Stimulated activated memory B cell treated with anti-CD40 and anti-IgM and Interleukin-4, amounts not matched to agents 10 μg/mL and 1 μg/mL and 100 μg/mL, for 72 hours (primary cell): ENCODE data around the gene PTGER2.

Experiments
- ATAC-seq: fragments of 150-1000 bp; cut with Tn5 transposase; 2 replicates; pipeline ENCODE4 v1.10.0; 2021
- H3K27ac Mint-ChIP-seq: one replicate; pipeline ENCODE4 v1.8.0; 2022; ENCODE audit warnings: mild to moderate bottlenecking, mixed read lengths
- H3K27me3 Mint-ChIP-seq: one replicate; pipeline ENCODE4 v1.8.0; 2022; ENCODE audit warnings: mixed read lengths
- H3K36me3 Mint-ChIP-seq: one replicate; pipeline ENCODE4 v1.8.0; 2022; ENCODE audit warnings: mixed read lengths
- H3K4me1 Mint-ChIP-seq: one replicate; pipeline ENCODE4 v1.8.0; 2022; ENCODE audit warnings: mixed read lengths
- H3K4me3 Mint-ChIP-seq: one replicate; pipeline ENCODE4 v1.8.0; 2022; ENCODE audit warnings: mild to moderate bottlenecking, moderate library complexity, mixed read lengths
- H3K9me3 Mint-ChIP-seq: one replicate; pipeline ENCODE4 v1.8.0; 2022; ENCODE audit warnings: mixed read lengths

Gene PTGER2

GRCh38 chr14:52346778-52347177 is 32.7 kb downstream of the PTGER2 start:
- no peak overlapping the region for H3K27ac Mint-ChIP-seq
- peaks cover 33% of the 10 kb centered on the region for H3K27me3 Mint-ChIP-seq
- no peak overlapping the region for H3K4me3 Mint-ChIP-seq
- H3K9me3 Mint-ChIP-seq, result no peaks in the 10 kb centered on the region
- no peaks in the 10 kb centered on the region for H3K4me1 Mint-ChIP-seq
- ATAC-seq, result no peak
- no peaks in the 10 kb centered on the region for H3K36me3 Mint-ChIP-seq

- no peak for ATAC-seq
- H3K36me3 Mint-ChIP-seq, result no peaks in the 10 kb centered on the region
- H3K4me3 Mint-ChIP-seq, result no peak overlapping the region
- H3K27me3 Mint-ChIP-seq, result peaks cover 48% of the 10 kb centered on the region
- H3K9me3 Mint-ChIP-seq, result no peaks in the 10 kb centered on the region
- peaks cover 9% of the 10 kb centered on the region for H3K4me1 Mint-ChIP-seq
- no peak overlapping the region for H3K27ac Mint-ChIP-seq
These were observed 34.2 kb downstream of the PTGER2 start for GRCh38 chr14:52348279-52348678.

GRCh38 chr14:52348776-52349175 is 34.7 kb downstream of the PTGER2 start:
- H3K27me3 Mint-ChIP-seq, result peaks cover 52% of the 10 kb centered on the region
- H3K27ac Mint-ChIP-seq, result no peak overlapping the region
- H3K4me1 Mint-ChIP-seq, result peaks cover 9% of the 10 kb centered on the region
- no peak overlapping the region for H3K4me3 Mint-ChIP-seq
- no peaks in the 10 kb centered on the region for H3K9me3 Mint-ChIP-seq
- ATAC-seq, result no peak
- no peaks in the 10 kb centered on the region for H3K36me3 Mint-ChIP-seq

GRCh38 chr14:52349731-52350130 is 35.6 kb downstream of the PTGER2 start:
- Mint-ChIP-seq H3K4me1 (peaks cover 9% of the 10 kb centered on the region), H3K4me3 (no peak overlapping the region), H3K27me3 (peaks cover 54% of the 10 kb centered on the region), H3K36me3 (no peaks in the 10 kb centered on the region), H3K27ac (no peak overlapping the region), H3K9me3 (no peaks in the 10 kb centered on the region)
- no peak for ATAC-seq

- Mint-ChIP-seq H3K27ac (no peak overlapping the region), H3K4me3 (no peak overlapping the region), H3K9me3 (no peaks in the 10 kb centered on the region), H3K36me3 (no peaks in the 10 kb centered on the region), H3K27me3 (peaks cover 54% of the 10 kb centered on the region), H3K4me1 (peaks cover 9% of the 10 kb centered on the region)
- no peak for ATAC-seq
These were observed 36.3 kb downstream of the PTGER2 start for GRCh38 chr14:52350445-52350844.

- no peaks in the 10 kb centered on the region for H3K9me3 Mint-ChIP-seq
- no peak overlapping the region for H3K27ac Mint-ChIP-seq
- H3K4me1 Mint-ChIP-seq, result peaks cover 9% of the 10 kb centered on the region
- H3K4me3 Mint-ChIP-seq, result no peak overlapping the region
- H3K27me3 Mint-ChIP-seq, result peaks cover 57% of the 10 kb centered on the region
- H3K36me3 Mint-ChIP-seq, result no peaks in the 10 kb centered on the region
- peak; percentile 61 for ATAC-seq
These were observed 37.3 kb downstream of the PTGER2 start for GRCh38 chr14:52351233-52352060.

- Mint-ChIP-seq H3K27ac (no peak overlapping the region), H3K27me3 (peaks cover 53% of the 10 kb centered on the region), H3K36me3 (no peaks in the 10 kb centered on the region), H3K4me1 (peaks cover 9% of the 10 kb centered on the region), H3K4me3 (no peak overlapping the region), H3K9me3 (no peaks in the 10 kb centered on the region)
- ATAC-seq, result peak; percentile 79
These were observed 38.0 kb downstream of the PTGER2 start for GRCh38 chr14:52352061-52352491.

GRCh38 chr14:52352569-52352968 is 38.5 kb downstream of the PTGER2 start:
- no peak overlapping the region for H3K4me3 Mint-ChIP-seq
- H3K27ac Mint-ChIP-seq, result no peak overlapping the region
- ATAC-seq, result no peak
- no peaks in the 10 kb centered on the region for H3K9me3 Mint-ChIP-seq
- H3K36me3 Mint-ChIP-seq, result no peaks in the 10 kb centered on the region
- H3K27me3 Mint-ChIP-seq, result peaks cover 48% of the 10 kb centered on the region
- H3K4me1 Mint-ChIP-seq, result peaks cover 9% of the 10 kb centered on the region

GRCh38 chr14:52354242-52354641 is 40.1 kb downstream of the PTGER2 start:
- Mint-ChIP-seq H3K4me3 (no peak overlapping the region), H3K4me1 (peaks cover 9% of the 10 kb centered on the region), H3K9me3 (no peaks in the 10 kb centered on the region), H3K27ac (no peak overlapping the region), H3K36me3 (no peaks in the 10 kb centered on the region), H3K27me3 (peaks cover 48% of the 10 kb centered on the region)
- no peak for ATAC-seq

- ATAC-seq, result no peak
- H3K4me3 Mint-ChIP-seq, result no peak overlapping the region
- H3K27ac Mint-ChIP-seq, result no peak overlapping the region
- peaks cover 9% of the 10 kb centered on the region for H3K4me1 Mint-ChIP-seq
- peaks cover 48% of the 10 kb centered on the region for H3K27me3 Mint-ChIP-seq
- no peaks in the 10 kb centered on the region for H3K36me3 Mint-ChIP-seq
- H3K9me3 Mint-ChIP-seq, result no peaks in the 10 kb centered on the region
These were observed 40.9 kb downstream of the PTGER2 start for GRCh38 chr14:52355016-52355431.

- no peak overlapping the region for H3K27ac Mint-ChIP-seq
- peaks cover 48% of the 10 kb centered on the region for H3K27me3 Mint-ChIP-seq
- H3K36me3 Mint-ChIP-seq, result no peaks in the 10 kb centered on the region
- H3K4me1 Mint-ChIP-seq, result peaks cover 9% of the 10 kb centered on the region
- no peaks in the 10 kb centered on the region for H3K9me3 Mint-ChIP-seq
- ATAC-seq, result no peak
- H3K4me3 Mint-ChIP-seq, result no peak overlapping the region
These were observed 41.4 kb downstream of the PTGER2 start for GRCh38 chr14:52355526-52355925.

GRCh38 chr14:52356025-52356424 is 41.9 kb downstream of the PTGER2 start:
- no peak for ATAC-seq
- Mint-ChIP-seq H3K4me3 (no peak overlapping the region), H3K4me1 (peaks cover 9% of the 10 kb centered on the region), H3K27ac (no peak overlapping the region), H3K9me3 (no peaks in the 10 kb centered on the region), H3K27me3 (peaks cover 48% of the 10 kb centered on the region), H3K36me3 (no peaks in the 10 kb centered on the region)

- Mint-ChIP-seq H3K27ac (no peak overlapping the region), H3K9me3 (no peaks in the 10 kb centered on the region), H3K36me3 (no peaks in the 10 kb centered on the region), H3K4me3 (no peak overlapping the region), H3K4me1 (no peaks in the 10 kb centered on the region), H3K27me3 (peaks cover 9% of the 10 kb centered on the region)
- ATAC-seq, result no peak
These were observed 46.7 kb downstream of the PTGER2 start for GRCh38 chr14:52360831-52361230.

- Mint-ChIP-seq H3K27me3 (peaks cover 5% of the 10 kb centered on the region), H3K4me1 (no peaks in the 10 kb centered on the region), H3K36me3 (no peaks in the 10 kb centered on the region), H3K4me3 (no peak overlapping the region), H3K27ac (no peak overlapping the region), H3K9me3 (no peaks in the 10 kb centered on the region)
- no peak for ATAC-seq
These were observed 49.1 kb downstream of the PTGER2 start for GRCh38 chr14:52363041-52363704.

- no peaks in the 10 kb centered on the region for H3K4me1 Mint-ChIP-seq
- no peak overlapping the region for H3K4me3 Mint-ChIP-seq
- no peaks in the 10 kb centered on the region for H3K9me3 Mint-ChIP-seq
- H3K36me3 Mint-ChIP-seq, result no peaks in the 10 kb centered on the region
- no peak overlapping the region for H3K27ac Mint-ChIP-seq
- H3K27me3 Mint-ChIP-seq, result peaks cover 5% of the 10 kb centered on the region
- no peak for ATAC-seq
These were observed 49.8 kb downstream of the PTGER2 start for GRCh38 chr14:52363961-52364360.

GRCh38 chr14:52365071-52365470 is 51.0 kb downstream of the PTGER2 start:
- Mint-ChIP-seq H3K27me3 (peaks cover 5% of the 10 kb centered on the region), H3K27ac (no peak overlapping the region), H3K4me1 (no peaks in the 10 kb centered on the region), H3K9me3 (no peaks in the 10 kb centered on the region), H3K36me3 (no peaks in the 10 kb centered on the region), H3K4me3 (no peak overlapping the region)
- ATAC-seq, result no peak
